Measurements from ENCODE around the gene AGFG2.
A peak's percentile ranks its signal among the peaks of the same experiment; 100 is the strongest.

Gene AGFG2

DNA sequence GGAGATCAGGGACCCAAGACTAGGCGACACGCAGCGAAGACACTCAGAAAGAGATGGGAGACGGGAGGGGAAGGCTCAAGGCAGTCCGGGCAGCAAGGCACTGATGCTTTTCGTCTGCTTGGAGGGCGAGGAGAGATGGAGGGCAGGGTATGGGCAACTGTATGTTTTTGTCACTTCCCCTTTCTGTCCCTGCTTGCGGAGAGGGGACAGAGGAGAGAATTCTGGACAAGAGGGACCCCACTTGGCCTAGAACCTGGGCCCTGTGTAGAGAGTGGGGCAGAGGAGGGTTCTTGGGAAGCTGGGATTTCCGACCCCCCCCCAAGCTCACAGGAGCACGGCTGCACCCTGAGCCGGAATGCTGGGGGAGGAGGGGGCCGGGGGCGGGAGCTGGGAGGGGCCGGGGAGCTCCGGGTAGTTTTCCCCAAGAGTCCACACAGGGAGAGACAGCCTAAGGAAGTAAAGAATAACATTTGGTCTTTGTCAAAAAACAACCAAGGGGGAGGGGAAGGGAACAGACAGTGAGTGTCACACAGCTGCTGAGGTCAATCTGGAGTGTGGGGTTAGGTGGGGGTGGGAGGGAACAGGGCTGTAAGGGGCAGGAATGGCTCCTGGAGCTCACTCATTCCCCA, 45.2 kb downstream of the AGFG2 start:
- DNase-seq (ENCODE audit: insufficient read length, low spot score) (no peak), FAIRE-seq (no peak)

DNA sequence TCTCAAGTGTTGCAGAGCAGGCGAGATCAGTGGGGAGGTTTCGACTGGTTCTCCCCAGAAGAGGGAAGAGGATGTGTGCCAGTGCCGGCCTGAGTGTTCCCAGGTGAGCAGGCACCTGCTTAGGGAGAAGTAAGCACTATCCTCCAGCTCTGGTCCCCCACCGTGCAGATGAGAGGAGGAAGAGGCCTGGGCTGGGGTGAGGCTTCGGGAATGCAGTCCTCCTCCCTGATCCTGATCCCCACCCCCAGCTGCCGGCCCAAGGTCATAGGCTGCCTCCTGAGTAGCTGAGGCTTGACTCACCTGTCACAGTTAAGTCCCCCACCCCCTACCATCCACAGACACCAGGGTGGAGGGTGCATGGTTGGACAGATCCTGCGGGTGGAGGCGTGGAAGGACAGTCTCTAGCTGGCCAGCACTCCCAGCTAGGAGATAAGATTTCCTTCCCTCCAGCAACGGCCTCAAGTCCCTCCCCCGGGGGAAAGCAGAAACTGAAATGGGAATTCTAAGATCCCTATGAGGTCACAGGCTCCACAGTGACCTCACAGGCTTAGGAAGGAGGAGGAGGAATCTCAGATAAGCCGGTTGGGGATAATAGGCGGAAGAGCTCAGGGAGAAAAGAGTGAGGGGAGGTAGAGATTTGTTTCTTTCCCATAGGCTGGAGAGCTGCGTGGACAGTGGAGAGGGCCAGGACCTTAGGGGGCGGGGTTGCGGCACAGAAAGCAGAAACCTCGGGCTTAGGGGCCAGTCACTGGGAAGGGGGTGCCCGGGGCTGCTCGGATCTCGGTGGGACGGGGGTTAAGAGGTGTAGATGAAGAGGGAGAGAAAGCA, 45.9 kb downstream of the AGFG2 start:
- FAIRE-seq (no peak), DNase-seq (ENCODE audit: insufficient read length, low spot score) (no peak)

DNA sequence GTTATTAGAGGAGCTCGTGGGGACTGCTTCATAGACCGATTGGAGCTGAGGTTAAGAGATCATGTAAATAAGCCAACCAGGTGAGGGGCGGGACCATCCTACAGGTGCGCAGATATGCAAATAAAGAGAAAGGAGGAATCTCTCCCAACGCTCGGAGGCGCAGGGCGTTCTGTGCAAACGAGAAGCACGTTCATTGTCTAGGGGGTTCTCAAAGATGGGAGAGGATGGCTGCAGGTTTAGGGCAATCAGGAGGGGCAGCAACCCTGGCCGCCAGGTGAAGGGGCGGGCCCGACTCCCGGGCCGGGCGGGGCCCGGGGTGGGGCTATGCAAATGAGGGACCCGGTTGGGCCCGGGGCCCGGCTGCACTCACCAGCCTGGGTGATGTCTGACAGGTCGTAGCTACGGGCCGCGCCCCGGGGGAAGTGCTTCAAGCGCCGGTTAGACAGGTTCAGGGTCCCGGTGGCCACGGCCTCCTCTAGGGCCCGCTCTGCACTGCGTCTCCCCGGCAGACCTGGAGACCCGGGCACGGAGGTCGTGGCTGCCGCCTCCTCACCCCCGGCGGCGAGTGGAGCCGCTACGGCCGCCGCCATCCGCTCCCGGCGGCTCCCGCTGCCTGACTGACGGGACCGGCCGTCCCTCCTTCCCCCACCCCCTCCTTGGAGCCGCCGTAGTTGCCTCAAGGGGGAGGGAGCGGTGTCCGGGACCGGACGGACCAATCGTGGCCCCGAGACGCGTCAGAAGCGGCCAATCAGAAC, 46.7 kb downstream of the AGFG2 start, which contains the start of gene LRCH4:
Gene LRCH4, minus strand, starts transcription at position 619 of the 755 bp plus-strand sequence. Its CDS starts 29 bp downstream, at position 590.
- DNase-seq (ENCODE audit: insufficient read length, low spot score) (peak; percentile 95), FAIRE-seq (peak; percentile 87)

DNA sequence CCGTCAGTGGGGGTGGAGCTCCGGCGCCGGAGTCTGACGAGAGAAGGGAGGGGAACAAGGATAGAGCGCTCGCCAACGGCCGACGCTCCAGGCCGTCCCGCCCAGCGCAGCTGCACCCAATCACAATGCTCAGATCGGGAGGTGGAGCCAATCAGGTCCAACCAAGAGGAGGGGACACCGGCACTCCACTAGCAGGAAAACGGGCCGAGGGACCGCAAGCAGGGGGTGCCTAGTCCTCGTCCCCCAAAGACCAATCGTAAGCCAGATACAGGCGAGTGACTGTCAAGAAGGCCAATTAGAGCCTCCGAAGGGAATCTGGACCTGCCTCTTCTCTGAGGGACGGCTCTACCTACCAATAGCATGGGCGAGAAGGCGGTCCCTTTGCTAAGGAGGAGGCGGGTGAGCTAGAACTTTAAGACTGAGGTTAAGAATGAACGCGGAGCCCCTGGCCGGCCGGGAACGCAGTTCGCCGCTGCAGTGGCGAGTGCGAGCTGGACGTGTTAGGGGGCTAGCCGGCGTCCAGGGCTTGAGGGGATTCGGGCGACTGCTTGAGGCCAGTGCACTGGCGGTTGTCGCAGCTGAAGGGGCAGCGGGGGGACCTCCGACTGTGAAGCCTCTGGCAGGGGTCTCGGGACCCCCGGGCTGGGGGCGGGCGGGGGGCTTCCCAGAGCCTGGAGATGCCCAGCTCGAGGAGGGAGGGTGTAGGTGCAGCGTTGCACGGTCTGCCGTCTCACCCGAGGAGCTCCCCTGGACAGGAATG, 47.4 kb downstream of the AGFG2 start, which contains the start of gene FBXO24:
Gene FBXO24, plus strand, starts transcription at position 63 of the 760 bp plus-strand sequence. Its CDS starts 298 bp downstream, at position 361.
- no peak for FAIRE-seq

DNA sequence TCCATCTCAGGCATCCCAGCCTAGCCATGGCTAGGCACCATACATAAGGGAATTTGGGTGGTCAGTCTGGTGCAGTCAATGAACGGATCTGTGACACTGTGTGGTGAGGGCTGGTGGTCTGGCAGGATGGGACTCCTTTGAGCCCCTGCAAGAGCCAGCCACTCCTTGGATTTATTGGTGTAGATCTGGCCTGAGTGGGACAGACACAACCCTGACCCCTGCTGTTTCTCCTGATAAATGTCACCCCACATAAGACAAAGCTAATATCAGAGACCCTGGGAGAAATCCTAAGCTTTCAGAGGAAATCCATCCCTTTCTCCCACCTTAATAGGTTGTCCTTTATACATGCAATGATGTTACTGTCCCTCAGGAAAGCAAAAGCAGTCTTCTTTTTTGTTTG, 49.4 kb downstream of the AGFG2 start:
- FAIRE-seq (no peak), DNase-seq (ENCODE audit: insufficient read length, low spot score) (no peak)

More for the DNA sequence above, 47.4 kb downstream of the AGFG2 start, which contains the start of gene FBXO24:
- peak; percentile 99 for DNase-seq (ENCODE audit: insufficient read length, low spot score)

DNA sequence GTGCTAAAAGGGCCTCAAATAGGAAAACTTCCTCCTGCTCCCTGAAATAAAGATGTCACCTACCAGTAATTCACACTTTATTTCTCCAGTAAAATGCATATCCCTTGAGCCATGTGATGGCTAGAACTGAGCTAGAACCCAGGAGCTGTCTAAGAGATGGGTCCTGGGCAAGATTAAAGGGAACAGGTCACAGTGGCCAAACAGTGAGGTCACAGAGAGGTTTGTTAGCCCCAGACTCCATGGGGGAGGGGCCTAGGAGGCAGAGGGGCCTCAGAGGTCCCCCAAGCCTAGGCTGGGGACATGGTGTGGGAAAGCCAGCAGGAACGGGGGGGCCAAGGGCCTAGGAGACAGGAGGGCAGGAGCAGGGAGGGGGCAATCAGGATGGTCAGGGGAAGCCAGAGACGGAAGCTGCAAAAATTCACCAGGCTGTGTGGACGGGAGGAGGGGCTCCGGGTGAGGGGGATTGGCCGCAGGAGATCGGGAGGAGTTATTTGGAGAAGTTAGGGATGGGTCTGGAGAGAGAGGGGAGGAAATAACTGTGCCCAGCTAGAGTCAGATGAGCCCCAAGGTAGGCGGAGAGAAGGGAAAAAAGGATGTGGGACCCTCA, 50.4 kb downstream of the AGFG2 start:
- no peak for DNase-seq (ENCODE audit: insufficient read length, low spot score)
- FAIRE-seq = no peak

DNA sequence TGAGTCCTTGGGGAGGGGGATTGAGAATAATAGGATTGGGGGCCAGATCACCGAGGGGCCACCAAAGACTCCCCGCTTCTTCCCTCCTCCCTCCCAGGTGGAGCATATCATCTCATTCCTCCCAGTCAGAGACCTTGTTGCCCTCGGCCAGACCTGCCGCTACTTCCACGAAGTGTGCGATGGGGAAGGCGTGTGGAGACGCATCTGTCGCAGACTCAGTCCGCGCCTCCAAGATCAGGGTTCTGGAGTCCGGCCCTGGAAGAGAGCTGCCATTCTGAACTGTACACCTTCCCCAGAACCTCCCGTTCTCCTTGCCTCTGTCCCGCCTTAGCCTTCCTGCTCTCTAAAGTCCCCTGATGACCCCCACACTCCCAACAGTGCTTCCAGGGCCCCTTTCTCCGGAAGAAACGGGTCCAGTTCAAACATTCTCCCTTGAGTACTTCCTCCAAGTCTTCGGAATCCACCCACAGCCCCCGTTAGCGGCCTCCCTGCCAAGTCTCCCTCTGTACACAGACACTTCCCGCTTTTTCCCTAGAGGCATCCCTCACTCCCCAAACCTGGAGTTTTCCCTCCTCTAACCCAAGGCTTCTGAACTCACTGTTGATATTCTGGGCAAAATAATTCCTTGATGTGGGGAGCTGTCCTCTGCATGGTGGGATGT, 51.2 kb downstream of the AGFG2 start:
- FAIRE-seq (no peak), DNase-seq (ENCODE audit: insufficient read length, low spot score) (no peak)

DNA sequence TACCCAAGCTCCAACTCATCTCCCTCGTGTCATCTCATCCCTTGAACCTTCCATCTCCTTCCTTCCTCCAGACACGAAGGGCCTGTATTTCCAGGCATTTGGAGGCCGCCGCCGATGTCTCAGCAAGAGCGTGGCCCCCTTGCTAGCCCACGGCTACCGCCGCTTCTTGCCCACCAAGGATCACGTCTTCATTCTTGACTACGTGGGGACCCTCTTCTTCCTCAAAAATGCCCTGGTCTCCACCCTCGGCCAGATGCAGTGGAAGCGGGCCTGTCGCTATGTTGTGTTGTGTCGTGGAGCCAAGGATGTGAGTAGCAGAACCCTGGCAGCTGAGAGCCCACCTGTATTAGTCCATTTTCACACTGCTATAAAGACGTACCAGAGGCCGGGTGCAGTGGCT, 52.6 kb downstream of the AGFG2 start:
- DNase-seq (ENCODE audit: insufficient read length, low spot score) (no peak), FAIRE-seq (no peak)

DNA sequence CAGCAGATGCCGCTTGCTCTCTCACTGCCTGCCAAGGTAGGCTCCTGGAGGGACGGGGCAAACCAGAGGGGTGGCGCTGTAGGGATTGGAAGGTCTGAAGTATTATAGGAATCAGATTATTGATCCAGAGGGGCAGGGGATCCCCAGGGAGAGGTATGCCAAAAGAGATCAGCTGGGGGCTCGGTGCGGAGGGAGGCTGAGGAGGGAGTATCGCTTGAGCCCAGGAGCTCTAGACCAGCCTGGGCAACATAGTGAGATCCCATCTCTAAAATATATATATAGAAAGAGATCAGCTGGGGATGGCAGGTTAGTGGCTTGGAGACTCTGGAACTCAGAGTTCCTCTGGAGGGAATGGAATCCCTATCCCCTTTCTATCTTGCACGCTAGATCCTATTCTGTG, 56.2 kb downstream of the AGFG2 start:
- DNase-seq (ENCODE audit: insufficient read length, low spot score) (no peak), FAIRE-seq (no peak)

DNA sequence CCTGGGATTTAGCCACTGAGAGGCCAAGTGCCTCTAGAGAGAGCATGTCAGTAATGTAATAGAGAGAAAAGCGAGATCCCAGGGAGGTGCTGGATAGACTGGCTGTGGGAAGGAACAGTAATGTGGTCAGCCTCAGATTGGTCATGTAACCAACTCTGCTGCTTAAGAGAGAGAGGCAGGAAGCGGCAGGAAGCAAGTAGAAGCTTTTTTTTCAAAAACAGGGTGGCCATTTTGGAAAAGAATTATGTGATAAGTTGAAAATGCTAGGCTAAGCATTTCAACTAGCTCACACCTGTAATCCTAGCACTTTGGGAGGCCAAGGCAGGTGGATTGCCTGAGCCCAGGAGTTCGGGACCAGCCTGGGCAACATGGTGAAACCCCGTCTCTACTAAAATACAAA, 59.4 kb downstream of the AGFG2 start:
- DNase-seq (ENCODE audit: insufficient read length, low spot score) (no peak), FAIRE-seq (no peak)

DNA sequence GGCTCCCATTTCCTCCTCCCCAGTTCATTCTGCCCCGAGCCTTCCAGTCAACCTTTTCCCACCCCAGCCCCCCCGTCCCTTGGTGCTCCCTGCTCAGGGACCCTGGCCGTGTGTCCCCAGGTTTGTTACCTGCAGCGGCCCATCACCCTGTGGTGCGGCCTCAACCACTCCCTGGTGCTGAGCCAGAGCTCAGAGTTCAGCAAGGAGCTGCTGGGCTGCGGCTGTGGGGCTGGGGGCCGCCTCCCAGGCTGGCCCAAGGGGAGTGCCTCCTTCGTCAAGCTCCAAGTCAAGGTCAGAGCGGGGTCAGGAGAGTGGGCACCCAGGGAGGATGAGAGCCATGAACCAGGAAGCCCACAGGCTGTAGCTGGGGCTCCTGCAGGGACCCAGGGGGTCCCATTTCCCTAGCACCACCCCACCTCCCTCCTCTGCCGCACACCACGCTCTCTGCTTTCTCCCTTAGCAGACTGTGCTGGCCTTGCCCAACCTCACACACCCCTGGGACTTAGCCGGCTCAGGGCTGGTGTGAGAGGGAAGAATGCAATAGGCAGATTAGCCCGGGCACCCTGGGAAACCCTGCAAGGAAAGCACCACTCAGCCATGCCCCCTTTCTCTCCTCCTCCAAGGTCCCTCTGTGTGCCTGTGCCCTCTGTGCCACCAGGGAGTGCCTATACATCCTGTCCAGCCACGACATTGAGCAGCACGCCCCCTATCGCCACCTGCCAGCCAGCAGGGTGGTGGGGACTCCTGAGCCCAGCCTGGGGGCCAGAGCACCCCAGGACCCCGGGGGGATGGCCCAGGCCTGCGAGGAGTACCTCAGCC, 61.1 kb downstream of the AGFG2 start:
- FAIRE-seq (no peak), DNase-seq (ENCODE audit: insufficient read length, low spot score) (no peak)

DNA sequence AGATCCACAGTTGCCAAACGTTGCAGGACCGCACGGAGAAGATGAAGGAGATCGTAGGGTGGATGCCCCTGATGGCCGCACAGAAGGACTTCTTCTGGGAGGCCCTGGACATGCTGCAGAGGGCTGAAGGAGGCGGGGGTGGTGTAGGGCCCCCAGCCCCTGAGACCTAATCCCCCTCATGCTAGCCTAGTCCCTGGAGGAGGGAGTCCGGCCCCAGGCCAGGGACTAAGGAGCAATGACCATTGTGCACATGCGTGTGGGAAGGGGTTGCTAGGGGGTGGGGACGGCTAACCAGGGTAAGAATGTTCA, 61.7 kb downstream of the AGFG2 start:
- no peak for FAIRE-seq
- DNase-seq (ENCODE audit: insufficient read length, low spot score) = no peak

DNA sequence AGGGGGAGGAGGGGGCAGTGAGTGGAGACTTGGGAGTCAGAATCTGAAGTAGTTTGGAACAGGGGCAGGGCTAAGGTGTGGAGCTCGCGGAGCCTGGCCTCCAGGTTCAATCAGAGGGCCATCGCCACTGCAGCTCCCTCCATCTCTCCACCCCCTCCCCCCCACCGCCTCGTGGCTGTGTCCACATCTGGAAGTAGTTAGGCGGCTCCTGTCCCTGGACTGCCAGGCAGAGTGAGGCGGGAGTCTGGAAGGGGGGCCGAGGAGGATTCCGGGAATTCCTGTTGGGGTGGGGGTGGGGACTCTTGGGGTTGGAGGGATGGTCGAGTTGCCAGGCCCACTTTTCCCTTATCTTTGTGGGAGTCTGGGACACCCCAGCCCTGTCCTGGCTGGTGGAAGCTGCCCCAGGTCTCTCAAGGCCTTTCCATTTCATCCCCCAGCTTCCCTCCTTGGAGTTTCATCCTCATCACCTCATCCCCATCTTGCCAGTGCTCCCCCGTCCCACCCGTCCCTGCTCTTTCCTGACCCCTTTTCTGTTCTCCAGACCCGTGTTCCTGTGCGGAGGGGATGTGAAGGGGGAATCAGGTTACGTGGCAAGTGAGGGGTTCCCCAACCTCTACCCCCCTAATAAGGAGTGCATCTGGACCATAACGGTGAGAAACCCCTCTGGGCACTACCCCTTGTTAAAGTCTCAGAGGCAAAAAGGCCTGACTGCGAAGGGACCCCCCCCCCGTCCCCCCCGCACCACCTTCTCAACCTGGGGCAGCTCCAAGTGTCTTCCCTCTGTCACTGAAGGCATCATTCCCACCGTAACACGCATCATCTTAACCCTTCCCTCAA, 64.1 kb downstream of the AGFG2 start:
- FAIRE-seq = no peak
- peak; percentile 72 for DNase-seq (ENCODE audit: insufficient read length, low spot score)

DNA sequence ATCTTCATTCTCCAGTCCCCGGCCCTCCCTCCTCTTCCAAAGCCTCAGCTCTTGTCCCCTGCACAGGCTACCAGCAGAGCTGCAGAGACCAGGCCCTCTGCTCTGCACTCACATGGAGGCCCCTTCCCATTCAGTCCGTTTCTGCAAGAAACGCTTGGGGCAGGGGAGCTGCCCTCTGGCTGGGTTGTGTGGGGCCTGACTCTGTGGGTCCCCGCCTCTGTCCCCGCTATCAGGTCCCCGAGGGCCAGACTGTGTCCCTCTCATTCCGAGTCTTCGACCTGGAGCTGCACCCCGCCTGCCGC, 64.7 kb downstream of the AGFG2 start:
- FAIRE-seq (no peak), DNase-seq (ENCODE audit: insufficient read length, low spot score) (no peak)

DNA sequence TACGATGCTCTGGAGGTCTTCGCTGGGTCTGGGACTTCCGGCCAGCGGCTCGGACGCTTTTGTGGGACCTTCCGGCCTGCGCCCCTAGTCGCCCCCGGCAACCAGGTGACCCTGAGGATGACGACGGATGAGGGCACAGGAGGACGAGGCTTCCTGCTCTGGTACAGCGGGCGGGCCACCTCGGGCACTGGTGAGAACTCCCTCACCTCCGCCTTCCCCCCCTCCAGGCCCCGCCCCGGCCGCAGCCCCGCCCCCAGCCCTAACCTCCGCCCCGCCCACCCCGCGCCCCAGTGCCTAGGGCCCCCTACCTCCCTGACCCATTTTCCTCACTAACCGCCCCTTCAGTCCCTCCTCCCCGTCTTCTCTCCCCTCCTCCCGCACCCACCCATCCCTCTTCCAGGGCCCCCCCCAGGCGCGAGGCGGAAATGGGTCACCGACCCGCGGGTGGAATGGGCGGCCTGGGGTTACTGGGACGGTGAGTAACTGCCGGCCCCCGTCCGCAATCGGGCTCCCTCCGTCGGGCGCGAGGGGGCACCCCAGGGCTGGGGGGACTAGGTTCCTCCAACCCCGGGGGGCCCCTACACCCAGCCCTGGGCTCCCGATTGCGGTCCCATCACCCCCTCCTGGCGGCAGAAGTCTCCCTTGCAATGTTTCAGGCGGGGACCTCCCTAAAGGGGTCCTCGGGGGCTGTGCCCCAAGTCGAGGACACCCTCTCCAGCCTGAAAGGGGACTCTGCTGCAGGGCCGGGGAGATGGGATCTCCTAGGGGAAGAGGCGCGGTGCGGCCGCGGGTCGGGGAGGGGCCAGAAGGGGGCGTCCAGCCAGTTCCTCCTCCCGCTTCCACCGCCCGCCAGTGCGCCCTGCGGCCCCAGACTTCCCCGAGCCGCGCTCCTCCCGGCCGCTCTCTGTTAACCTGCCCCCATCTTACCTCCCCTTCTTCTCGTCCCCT, 65.3 kb downstream of the AGFG2 start:
- FAIRE-seq (no peak), DNase-seq (ENCODE audit: insufficient read length, low spot score) (peak; percentile 68)

DNA sequence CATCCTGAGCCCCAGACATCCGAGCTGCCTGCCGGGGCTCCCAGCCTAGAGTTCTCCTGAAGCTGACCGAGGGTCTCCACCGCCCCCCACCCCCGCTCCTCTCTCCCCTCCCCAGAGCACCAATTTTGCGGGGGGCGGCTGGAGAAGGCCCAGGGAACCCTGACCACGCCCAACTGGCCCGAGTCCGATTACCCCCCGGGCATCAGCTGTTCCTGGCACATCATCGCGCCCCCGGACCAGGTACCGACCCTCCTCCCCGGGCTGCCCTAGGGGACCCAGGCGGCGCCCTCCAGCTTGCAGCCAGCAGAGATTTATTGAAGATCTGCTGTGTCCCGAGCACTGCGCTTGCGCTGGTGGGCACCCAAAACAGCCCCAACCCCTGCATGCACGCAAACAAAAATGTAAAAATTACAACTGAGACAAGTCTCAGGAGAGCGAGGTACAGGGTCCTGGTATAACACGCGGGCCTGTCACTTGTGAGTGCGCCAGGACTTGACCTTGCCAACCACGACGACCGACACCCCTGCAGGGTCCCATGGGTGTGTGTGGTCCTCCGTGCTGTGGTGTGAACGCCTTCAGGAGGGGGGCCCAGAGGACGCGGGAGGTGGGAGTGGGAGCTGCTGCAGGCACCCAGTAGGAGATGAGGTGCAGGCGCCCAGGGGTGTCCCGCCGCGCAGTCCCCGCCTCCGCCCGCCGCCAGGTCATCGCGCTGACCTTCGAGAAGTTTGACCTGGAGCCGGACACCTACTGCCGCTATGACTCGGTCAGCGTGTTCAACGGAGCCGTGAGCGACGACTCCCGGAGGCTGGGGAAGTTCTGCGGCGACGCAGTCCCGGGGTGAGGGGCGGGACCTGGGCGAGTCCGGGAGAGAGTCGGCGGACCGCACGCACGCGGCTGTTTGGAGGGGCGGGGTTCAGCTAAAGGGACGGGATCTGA, 66.2 kb downstream of the AGFG2 start:
- no peak for DNase-seq (ENCODE audit: insufficient read length, low spot score)
- no peak for FAIRE-seq
